Neural crest cell (in vitro differentiated cells): ENCODE measurements around the gene SMAD5. TPM values are rescaled to one million over a fixed set of nuclear protein-coding genes. Genes with fewer than 3 reads are reported as not detected.

Source experiments
- DNase-seq: peaks from one replicate; pipeline ENCODE4 v3.0.0; 2021; ENCODE audit warnings: low read depth, mixed read lengths, low spot score
- H3K27ac Mint-ChIP-seq: one replicate; pipeline ENCODE4 v1.8.0; 2021; ENCODE audit warnings: mild to moderate bottlenecking, mixed read lengths; ENCODE audit not compliant: unreplicated experiment
- H3K27me3 Mint-ChIP-seq: 2 replicates; pipeline ENCODE4 v1.8.0; 2021; ENCODE audit warnings: low read depth, mild to moderate bottlenecking, mixed read lengths
- H3K36me3 Mint-ChIP-seq: 2 replicates; pipeline ENCODE4 v1.8.0; 2021; ENCODE audit warnings: low read depth, mild to moderate bottlenecking, mixed read lengths
- H3K4me1 Mint-ChIP-seq: 2 replicates; pipeline ENCODE4 v1.8.0; 2021; ENCODE audit warnings: mixed read lengths
- H3K4me3 Mint-ChIP-seq: one replicate; pipeline ENCODE4 v1.8.0; 2021; ENCODE audit warnings: mild to moderate bottlenecking, mixed read lengths
- H3K9me3 Mint-ChIP-seq: 2 replicates; pipeline ENCODE4 v1.8.0; 2021; ENCODE audit warnings: mixed read lengths
- CTCF ChIP-seq: fragments of 200-600 bp; sonication (generic); conservative IDR thresholded peaks from 2 replicates; pipeline ENCODE4 v1.5.0; 2021; ENCODE audit warnings: antibody characterized with exemption, mild to moderate bottlenecking
- total RNA-seq: library from RNA; stranded (reverse); gene quantifications from 2 replicates; pipeline ENCODE4 v1.2.1, GENCODE V29; 2021

Gene SMAD5
- total RNA-seq, 1 donor from 2014 or later, result 82.6 TPM

DNA sequence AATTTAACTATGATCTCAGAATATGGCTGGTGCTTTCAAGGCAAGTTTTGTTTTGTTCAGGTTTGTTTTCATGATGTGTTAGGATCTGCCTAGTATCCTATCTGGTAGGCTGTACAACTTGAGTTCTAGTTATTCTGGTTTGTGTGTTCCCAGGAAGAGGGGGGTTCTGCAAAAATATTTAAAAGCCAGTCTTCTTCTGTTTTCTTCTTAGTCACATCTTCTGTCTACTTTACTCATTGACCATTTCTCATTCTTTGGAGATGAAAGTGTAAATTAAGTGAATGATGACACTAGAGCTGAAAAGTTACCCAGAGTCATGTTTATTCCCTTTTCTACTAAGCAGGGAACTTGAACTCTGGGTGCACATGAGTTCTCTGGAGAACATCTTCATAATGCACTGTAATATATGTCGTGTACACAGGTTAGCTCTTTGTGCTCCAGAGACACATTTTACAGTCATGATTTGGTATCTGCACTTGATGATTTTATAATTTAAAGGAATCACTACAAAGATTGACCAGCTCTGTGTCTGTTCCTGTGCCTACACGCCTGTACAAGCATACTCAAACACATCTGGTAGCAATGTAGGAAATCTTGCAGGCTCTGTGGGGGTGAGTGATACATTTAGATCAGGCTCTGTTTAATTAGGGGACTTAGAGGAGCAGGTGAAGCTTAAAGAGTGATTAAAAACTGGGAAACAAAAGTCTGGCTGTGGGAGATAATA, 5.0 kb downstream of the SMAD5 start:
- TF ChIP-seq CTCF, result no peak
- no peak for DNase-seq
- Mint-ChIP-seq H3K27me3 (no peaks in the 10 kb centered on the region), H3K4me3 (peak overlapping the region; percentile 68), H3K9me3 (no peaks in the 10 kb centered on the region), H3K4me1 (peaks cover 46% of the 10 kb centered on the region), H3K27ac (no peak overlapping the region), H3K36me3 (no peaks in the 10 kb centered on the region)

GRCh38 chr5:136141561-136141960, 8.9 kb downstream of the SMAD5 start:
- peaks cover 24% of the 10 kb centered on the region for H3K4me1 Mint-ChIP-seq
- no peaks in the 10 kb centered on the region for H3K9me3 Mint-ChIP-seq
- H3K36me3 Mint-ChIP-seq, result no peaks in the 10 kb centered on the region
- no peak for TF ChIP-seq CTCF
- no peak overlapping the region for H3K4me3 Mint-ChIP-seq
- no peak for DNase-seq
- H3K27me3 Mint-ChIP-seq, result no peaks in the 10 kb centered on the region
- H3K27ac Mint-ChIP-seq, result no peak overlapping the region

DNA sequence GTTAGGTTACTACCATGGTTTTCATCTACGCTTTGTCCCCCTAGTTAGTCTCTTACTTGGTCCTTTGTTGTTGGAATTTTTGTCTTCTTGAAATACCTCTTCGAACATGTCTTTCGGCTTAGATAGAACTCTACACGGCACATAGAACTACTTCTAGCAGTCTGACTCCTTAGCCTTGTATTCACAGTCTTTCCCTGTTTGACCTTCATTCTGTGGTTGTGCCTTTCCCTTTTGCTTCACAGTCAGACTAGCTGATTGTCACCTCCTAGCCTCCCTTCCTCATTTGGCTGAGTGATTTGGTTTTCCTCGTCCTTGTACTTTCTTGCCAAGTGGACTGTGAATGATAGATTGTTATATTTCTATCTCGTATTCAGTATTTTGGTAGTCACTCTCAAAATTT, 10.7 kb downstream of the SMAD5 start:
- Mint-ChIP-seq H3K27ac (no peak overlapping the region), H3K36me3 (no peaks in the 10 kb centered on the region), H3K4me1 (peaks cover 10% of the 10 kb centered on the region), H3K9me3 (no peaks in the 10 kb centered on the region), H3K27me3 (no peaks in the 10 kb centered on the region), H3K4me3 (no peak overlapping the region)
- no peak for TF ChIP-seq CTCF
- DNase-seq, result no peak

- Mint-ChIP-seq H3K27ac (no peak overlapping the region), H3K36me3 (no peaks in the 10 kb centered on the region), H3K4me1 (peaks cover 8% of the 10 kb centered on the region), H3K4me3 (no peak overlapping the region), H3K9me3 (no peaks in the 10 kb centered on the region), H3K27me3 (no peaks in the 10 kb centered on the region)
- no peak for TF ChIP-seq CTCF
- no peak for DNase-seq
Observed at GRCh38 chr5:136143763-136144162, 11.1 kb downstream of the SMAD5 start.

- H3K9me3 Mint-ChIP-seq, result no peaks in the 10 kb centered on the region
- no peak overlapping the region for H3K27ac Mint-ChIP-seq
- no peak for TF ChIP-seq CTCF
- no peak overlapping the region for H3K4me3 Mint-ChIP-seq
- H3K4me1 Mint-ChIP-seq, result peaks cover 12% of the 10 kb centered on the region
- no peaks in the 10 kb centered on the region for H3K27me3 Mint-ChIP-seq
- H3K36me3 Mint-ChIP-seq, result no peaks in the 10 kb centered on the region
- no peak for DNase-seq
Observed at GRCh38 chr5:136145030-136145429, 12.4 kb downstream of the SMAD5 start.
